ENCODE data around the gene DLX4. TPM values are rescaled to one million over a fixed set of nuclear protein-coding genes. Genes with fewer than 3 reads are reported as not detected.

Gene DLX4
- total RNA-seq, 1 donor from 2014 or later: not detected

GRCh38 chr17:49946208-49946607 lies 22.8 kb upstream of the DLX4 start:
- DNase-seq (ENCODE audit: extremely low read depth, low read depth, low spot score): no peak

DNA sequence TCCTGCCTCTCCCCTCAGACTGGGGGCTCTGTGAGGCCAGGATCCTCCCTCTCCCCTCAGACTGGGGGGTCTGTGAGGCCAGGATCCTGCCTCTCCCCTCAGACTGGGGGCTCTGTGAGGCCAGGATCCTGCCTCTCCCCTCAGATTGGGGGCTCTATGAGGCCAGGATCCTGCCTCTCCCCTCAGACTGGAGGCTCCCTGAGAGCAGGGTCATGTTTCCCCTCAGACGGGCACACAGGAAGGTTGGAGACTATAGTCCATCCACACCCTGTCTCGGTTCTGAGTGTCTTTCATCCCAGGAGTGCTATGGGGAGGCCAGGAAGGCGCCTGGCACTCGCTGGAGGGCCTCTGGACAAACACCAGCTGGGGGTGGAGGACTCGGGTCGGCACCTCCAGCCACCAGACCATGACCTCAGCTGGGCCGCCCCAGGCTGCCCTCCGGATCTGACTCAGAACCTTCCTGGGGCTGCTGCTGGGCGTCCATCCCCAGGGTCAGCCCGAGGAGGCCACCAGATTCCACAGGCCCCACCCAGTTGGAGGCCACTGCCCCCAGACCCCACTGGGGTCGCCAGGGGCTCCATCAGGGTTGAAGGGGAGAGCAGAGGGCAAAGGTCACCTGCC lies 21.9 kb upstream of the DLX4 start:
- DNase-seq (ENCODE audit: extremely low read depth, low read depth, low spot score): no peak

DNA sequence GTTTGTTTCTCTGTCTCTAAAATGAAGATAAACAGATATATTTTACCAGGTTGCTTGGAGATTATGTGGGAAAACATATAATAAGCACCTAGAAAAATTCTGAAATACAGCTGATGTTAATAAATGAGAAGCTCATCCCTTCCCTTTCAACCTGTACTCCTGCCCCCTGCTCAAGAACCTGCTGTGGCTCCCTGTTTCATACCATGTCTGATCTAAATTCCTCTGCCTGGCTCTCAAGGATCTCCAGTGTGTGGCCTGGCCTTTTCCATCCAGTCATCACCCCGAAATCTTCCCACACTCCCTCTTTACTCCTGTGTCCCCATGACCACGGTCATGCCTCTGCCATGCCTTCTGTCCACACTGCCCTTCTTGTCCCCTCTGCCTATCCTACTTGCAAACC lies 19.4 kb upstream of the DLX4 start:
- DNase-seq (ENCODE audit: extremely low read depth, low read depth, low spot score): no peak

- DNase-seq (ENCODE audit: extremely low read depth, low read depth, low spot score): no peak
These were observed 17.5 kb upstream of the DLX4 start for GRCh38 chr17:49951362-49952082.

DNA sequence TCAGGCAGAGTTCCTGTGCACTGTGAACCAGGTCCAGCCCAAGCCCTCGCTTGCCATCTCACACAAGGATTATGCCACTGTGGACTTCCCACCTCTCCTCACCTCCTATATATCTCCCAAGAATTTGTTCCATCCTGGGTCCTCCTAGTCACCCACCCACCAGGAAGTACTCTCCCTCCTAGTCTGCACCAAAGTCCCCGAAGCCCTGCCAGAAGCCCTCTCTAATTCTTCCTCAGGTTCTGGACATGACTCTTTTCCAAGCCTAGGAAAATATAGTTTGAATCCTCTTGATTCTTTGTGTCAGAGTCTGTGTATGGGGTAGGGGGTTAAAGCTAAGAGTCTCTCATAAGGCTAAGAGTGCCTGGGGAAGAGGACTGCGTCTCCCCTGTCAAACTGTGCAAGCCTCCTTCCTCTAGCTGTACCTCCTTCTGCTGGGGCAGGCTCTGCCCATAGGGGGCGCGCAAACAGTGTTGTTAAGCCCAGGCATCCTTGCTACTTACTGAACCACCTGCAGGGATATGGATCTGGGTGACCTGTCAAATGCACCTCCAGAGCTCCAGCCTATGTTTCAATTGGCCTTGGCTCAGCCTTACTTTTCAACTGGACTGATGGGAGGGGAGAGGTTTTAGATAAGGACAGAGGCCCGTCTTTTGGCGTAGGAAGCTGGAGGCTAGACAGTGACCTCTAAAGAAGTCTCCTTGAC lies 16.6 kb upstream of the DLX4 start:
- peak; percentile 20 for DNase-seq (ENCODE audit: extremely low read depth, low read depth, low spot score)

GRCh38 chr17:49952912-49953497 lies 16.0 kb upstream of the DLX4 start:
- peak; percentile 16 for DNase-seq (ENCODE audit: extremely low read depth, low read depth, low spot score)

DNA sequence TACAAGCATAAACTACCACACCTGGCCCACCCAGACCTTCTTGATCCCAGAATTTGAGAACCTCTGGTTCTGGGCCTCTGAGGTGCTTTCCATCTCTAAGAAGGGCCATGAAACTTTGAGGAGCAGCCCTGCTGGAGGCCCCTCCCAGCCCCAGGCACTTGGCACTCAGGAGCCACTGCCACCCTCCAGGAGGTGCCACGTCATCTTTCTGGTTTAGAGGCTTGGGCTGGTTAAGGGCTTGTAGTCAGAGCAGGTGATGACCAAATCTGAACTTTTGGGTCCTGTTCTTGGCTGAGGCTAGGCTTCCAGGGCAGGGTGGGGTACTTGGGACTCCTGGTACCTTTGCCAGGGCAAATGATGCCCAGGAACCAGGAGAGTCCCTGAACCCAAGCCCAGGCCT lies 13.8 kb upstream of the DLX4 start:
- no peak for DNase-seq (ENCODE audit: extremely low read depth, low read depth, low spot score)

GRCh38 chr17:49956780-49957179 lies 12.2 kb upstream of the DLX4 start:
- no peak for DNase-seq (ENCODE audit: extremely low read depth, low read depth, low spot score)

DNA sequence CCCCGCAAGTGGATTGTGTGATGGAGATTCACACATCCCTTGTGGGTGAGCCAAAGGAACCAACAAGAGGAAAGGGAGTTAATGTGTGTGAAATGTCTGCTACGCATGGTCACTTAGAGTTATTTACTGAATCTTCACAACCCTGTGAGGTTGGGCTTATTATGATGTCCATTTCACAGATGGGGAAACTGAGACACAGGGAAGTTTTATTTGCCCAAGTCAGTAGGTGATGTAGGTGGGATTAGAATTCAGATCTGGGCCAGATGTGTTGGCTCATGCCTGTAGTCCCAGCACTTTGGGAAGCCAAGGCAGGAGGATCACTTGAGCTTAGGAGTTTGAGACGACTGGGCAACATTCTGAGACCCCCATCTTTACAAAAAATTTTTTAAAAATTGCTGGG lies 11.6 kb upstream of the DLX4 start:
- no peak for DNase-seq (ENCODE audit: extremely low read depth, low read depth, low spot score)

DNA sequence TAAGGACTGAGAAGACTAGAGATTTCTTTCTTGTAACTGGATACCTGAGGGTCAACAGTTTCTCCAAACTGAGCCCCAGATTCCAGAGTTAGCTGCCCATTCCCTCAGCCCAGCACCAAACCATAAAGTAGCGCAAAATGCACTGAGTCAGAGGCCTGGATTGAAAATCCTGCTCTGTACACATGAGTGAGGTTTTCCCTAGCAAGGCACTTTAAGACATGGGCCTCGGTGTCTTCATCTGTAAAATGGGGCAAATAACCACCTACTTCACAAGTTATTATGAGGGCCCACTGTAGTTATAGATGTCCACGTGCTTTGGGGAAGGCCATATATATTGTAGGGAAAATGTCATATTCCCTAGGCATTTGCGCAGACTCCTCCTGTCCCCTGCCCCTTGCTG lies 10.3 kb upstream of the DLX4 start:
- DNase-seq (ENCODE audit: extremely low read depth, low read depth, low spot score): no peak

DNA sequence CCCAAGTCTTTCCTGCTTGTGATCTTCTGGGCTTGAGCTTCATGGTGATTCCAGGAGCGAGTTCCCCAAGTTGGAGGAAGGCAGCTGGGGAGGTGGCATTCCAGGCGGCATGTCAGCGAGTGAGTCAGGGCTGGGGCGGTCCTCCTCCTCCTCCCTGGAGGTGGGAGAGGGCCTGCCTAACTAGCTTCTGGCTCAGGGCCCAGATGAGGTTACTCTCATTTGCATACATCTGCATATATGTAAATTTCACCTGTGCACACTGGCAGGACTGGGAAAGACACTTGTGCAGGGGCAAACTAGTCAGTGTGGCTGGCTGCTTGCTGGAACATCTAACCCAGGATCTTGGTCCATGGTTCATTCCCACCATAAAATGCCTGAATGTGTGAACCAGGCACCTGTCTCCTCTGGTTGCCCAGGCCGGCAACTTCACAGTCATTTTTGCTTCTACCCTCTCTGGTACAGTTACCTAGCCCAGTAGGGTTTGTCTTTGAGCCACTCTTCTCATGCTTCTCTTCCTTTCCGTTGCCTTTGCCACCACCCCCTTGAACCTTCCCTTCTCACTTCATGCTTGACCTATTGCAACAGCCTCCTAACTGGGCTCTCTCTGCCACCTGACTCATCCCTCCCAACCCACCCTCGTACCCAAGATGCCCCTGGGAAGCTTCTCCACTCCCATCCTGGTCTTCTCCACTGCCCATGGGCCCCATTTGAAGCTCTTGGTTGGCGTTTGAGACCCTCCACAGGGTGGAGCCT lies 9.6 kb upstream of the DLX4 start:
- no peak for DNase-seq (ENCODE audit: extremely low read depth, low read depth, low spot score)

DNA sequence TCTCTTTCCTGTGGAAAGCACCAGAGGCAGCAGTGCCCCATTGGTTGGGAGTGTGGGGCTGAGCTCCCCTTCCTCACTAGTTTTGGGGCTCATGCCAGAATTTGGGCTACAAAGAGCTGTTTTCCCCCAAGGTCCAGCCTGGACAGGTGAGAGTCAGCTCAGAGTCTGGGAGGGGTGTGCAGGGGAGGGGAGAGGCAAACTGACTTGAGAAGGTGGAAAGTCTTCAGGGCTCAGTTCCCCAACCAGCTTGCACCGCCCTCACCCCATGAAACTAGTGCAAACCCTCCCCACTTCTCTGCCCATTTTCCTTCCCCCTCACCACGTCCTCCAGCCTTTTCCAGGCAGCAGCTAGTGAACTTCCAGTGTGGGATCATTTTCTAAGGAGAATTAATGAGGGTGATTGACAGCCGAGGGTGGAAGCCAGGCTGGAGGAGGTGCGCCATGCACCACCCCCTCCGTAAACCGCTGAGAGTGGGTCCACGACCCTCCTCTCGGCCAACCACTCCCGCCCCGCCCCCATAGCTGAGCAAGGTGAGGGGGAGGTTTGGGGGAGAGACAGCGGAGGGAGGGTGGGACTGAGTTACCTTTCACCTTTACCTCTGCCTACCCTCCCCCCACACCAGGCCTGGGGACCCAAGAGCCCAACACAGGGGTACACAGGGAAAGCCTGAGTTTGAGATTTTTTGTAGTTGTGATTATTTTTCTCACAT lies 6.2 kb upstream of the DLX4 start:
- no peak for DNase-seq (ENCODE audit: extremely low read depth, low read depth, low spot score)

GRCh38 chr17:49963309-49963625 lies 5.7 kb upstream of the DLX4 start:
- DNase-seq (ENCODE audit: extremely low read depth, low read depth, low spot score): no peak

DNA sequence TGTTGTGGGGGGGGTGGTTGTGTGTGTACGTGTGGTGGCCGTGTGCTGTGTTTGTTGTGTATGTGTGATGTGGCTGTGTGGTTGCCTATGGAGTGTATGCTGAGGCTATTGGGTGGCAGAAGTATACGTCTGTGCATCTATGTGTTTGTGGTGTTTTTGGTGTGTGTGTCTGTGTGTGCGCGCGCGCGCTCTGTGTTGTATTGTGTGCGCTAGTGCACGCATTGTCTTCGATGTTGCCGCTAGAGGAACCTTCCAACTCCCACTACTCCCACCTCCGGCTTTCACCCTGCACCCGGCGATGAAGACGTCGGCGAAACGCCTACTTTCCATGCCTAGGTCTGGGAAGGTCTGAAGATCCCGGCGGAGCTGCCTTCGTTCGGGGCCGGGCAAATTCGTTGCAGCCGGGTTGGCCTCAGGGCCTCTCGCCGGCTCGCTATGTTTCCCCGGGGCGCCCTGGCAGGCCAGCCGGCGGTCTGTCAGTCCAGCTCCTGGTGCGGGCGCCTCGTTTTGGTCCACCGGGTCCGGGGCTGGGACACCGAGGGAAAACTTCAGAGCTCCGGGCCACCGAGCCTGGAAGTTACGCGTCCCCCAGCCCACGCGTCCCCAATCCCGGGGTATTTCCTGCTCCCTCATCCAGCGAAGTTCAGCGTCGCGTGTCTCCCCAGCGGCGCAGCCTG lies 5.2 kb upstream of the DLX4 start:
- no peak for DNase-seq (ENCODE audit: extremely low read depth, low read depth, low spot score)

- DNase-seq (ENCODE audit: extremely low read depth, low read depth, low spot score): no peak
These were observed 4.7 kb upstream of the DLX4 start for GRCh38 chr17:49964303-49964768.

- DNase-seq (ENCODE audit: extremely low read depth, low read depth, low spot score): no peak
These were observed 4.0 kb upstream of the DLX4 start for GRCh38 chr17:49964769-49965523.

- DNase-seq (ENCODE audit: extremely low read depth, low read depth, low spot score): no peak
These were observed 3.5 kb upstream of the DLX4 start for GRCh38 chr17:49965524-49965909.

DNA sequence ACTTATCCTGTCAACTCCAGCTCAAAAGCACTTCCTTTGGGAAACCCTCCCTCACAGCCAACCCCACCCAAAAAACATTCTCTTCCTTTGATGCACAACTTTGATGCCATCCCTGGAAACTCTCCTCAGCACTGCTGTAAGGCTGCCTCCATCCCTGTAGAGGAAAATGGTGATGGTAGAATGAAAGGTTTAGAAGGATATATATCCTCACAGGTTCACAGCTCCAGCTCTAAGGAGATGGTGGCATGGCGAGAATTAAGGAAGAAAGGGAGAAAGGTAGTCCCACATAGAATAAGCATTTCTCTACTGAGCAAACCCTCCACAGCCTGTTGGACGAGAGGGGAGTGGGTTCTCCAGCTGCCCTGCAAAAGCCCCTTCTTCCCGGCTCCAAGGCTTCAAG lies 2.2 kb upstream of the DLX4 start:
- DNase-seq (ENCODE audit: extremely low read depth, low read depth, low spot score): no peak

DNA sequence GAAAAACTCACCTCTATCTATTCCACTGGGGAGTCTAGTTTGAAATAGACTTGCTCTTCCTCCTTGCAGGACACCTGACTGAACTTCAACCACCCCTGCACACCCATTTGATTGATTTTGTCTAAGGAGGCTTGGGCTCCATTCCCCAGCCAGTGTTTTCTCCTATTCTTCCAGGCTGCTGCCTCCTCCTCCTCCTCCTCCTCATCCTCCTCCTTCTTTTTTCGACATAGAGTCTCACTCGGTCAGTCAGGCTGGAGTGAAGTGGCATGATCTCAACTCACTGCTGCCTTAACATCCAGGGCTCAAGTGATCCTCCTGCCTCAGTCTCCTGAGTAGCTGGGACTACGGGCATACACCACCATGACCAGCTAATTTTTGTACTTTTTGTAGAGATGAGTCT lies 1.8 kb upstream of the DLX4 start:
- DNase-seq (ENCODE audit: extremely low read depth, low read depth, low spot score): no peak
